Stimulated activated naive CD8-positive, alpha-beta T cell treated with anti-CD3 and anti-CD28 coated beads, Interleukin-15, Interleukin-2, amounts not matched to agents 100 ng/mL and 50 ng/mL, for 24 hours (primary cell): ENCODE data around the gene ABCA4.

Experiments
- H3K27ac Mint-ChIP-seq: one replicate; pipeline ENCODE4 v1.8.0; 2021; ENCODE audit warnings: mild to moderate bottlenecking, mixed read lengths
- H3K27me3 Mint-ChIP-seq: one replicate; pipeline ENCODE4 v1.8.0; 2021; ENCODE audit warnings: mixed read lengths
- H3K36me3 Mint-ChIP-seq: one replicate; pipeline ENCODE4 v1.8.0; 2021; ENCODE audit warnings: low read depth, mixed read lengths
- H3K4me1 Mint-ChIP-seq: one replicate; pipeline ENCODE4 v1.8.0; 2021; ENCODE audit warnings: low read depth, mixed read lengths
- H3K4me3 Mint-ChIP-seq: one replicate; pipeline ENCODE4 v1.8.0; 2021; ENCODE audit warnings: mild to moderate bottlenecking, mixed read lengths
- H3K9me3 Mint-ChIP-seq: one replicate; pipeline ENCODE4 v1.8.0; 2021; ENCODE audit warnings: mixed read lengths

Gene ABCA4

DNA sequence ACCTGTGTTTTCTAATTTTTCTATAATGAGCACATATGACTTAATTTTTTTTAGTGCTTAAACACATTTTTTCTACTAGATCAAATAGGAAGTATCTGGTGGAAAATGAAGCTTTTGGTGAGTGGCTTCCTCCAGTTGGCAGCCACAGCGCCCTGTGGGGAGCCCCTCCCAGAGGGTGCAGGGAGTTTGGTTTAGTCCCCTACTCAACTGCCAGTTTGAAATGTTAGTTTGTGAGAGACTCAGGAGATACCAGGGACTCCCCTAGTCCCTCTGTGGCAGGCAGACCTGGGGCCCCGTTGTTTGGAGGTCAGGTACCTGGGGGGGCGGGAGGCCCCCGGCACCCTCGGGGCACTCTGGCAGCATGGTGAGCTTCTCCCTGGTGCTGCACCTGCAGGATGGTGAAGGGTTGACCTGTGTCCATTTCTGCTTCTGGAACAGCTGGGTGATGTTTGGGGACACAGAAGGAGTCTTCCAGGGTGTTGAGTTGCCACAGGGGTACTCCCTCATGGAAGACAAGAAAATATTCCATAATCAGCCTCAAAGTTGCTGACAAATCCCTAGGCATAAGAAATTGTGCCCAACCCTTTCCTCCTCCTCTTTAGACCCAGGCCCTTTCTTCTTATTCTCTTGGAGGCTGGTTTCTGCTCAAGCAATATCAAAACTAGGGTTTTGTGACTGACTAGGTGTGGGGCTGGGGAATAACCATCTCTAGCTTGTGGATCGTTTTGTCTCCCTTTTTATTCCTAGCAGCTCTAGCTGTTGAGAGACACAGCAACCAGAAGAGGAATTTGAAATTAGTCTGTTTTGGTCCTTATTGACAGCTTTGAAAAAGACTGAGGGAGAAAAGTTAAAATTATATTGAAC is 91.6 kb downstream of the ABCA4 start:
- Mint-ChIP-seq H3K36me3 (no peaks in the 10 kb centered on the region), H3K9me3 (no peaks in the 10 kb centered on the region), H3K4me3 (no peak overlapping the region), H3K4me1 (no peaks in the 10 kb centered on the region), H3K27ac (no peak overlapping the region), H3K27me3 (no peaks in the 10 kb centered on the region)

DNA sequence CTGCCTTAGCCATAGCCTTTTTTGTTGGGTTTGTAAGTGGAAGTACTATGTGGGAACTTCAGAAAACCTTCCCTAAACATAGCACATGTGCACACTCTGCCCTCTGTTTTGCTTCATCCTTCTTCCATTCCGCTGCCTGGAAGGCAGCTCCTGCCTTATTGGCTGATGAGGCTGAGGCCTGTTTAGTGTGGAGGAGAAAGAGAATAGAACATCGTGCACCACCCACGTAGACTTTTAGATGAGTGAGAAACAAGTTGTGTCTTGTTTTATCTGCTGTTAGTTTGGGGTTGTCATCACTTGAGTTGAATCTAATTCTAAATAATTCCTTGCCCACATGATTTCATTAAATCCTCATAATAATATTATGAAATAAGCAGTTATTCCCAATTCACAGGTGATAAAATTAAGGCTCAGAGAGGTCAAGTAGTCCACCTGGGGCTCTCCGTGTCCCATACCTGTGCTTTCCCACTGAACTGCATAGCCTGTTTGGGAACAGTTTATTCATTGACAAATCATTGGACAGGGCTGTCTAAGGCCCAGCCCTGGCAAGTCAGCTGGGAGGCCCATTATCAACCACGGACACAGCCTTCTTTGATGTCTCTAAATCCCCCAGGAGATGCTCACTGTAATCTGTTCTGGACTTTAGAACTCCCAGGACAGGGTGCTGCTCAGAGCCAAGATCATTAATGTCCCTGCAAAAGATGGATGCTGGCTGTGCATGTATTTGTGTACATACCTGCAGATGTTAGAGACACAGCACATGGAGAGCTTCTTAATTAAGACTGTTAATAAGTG is 93.0 kb downstream of the ABCA4 start:
- no peaks in the 10 kb centered on the region for H3K27me3 Mint-ChIP-seq
- H3K36me3 Mint-ChIP-seq: no peaks in the 10 kb centered on the region
- H3K4me3 Mint-ChIP-seq: no peak overlapping the region
- no peak overlapping the region for H3K27ac Mint-ChIP-seq
- H3K9me3 Mint-ChIP-seq: no peaks in the 10 kb centered on the region
- H3K4me1 Mint-ChIP-seq: no peaks in the 10 kb centered on the region

DNA sequence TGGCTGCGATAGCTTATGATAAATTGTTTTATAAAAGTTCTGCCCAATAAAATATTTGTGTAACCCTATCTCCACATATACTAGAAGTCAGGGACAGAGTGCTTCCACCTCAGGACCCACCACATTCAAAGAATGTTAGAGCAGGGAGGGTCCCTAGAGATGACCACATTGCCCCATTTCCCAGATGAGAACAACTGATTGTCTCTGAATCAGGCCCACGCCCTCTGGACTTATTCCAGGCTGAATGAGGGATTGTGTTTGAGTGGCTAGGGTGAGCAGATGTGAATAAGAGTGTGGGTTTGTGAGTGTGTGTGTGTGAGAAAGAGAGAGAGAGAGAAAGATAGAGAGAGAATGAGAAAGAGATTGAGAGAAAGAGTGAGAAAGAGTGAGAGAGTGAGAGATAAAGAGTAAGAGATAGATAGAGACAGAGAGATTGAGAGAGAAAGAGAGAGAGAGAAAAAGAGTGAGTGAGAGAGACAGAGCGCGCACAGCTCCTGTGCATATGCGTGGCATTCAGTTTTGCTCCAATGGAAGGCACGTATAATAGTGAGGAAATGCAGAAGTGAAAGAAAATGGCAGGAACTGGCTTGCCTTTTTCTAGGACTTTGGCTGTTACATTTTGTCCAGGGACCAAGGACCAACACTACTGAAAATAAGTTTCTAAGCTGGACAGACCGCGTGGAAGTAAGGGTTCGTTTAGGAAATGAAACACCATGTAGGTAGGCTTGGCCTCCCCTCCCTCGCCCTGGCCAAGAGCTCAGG is 94.1 kb downstream of the ABCA4 start:
- Mint-ChIP-seq H3K9me3 (no peaks in the 10 kb centered on the region), H3K4me3 (no peak overlapping the region), H3K27ac (no peak overlapping the region), H3K36me3 (no peaks in the 10 kb centered on the region), H3K27me3 (no peaks in the 10 kb centered on the region), H3K4me1 (no peaks in the 10 kb centered on the region)

DNA sequence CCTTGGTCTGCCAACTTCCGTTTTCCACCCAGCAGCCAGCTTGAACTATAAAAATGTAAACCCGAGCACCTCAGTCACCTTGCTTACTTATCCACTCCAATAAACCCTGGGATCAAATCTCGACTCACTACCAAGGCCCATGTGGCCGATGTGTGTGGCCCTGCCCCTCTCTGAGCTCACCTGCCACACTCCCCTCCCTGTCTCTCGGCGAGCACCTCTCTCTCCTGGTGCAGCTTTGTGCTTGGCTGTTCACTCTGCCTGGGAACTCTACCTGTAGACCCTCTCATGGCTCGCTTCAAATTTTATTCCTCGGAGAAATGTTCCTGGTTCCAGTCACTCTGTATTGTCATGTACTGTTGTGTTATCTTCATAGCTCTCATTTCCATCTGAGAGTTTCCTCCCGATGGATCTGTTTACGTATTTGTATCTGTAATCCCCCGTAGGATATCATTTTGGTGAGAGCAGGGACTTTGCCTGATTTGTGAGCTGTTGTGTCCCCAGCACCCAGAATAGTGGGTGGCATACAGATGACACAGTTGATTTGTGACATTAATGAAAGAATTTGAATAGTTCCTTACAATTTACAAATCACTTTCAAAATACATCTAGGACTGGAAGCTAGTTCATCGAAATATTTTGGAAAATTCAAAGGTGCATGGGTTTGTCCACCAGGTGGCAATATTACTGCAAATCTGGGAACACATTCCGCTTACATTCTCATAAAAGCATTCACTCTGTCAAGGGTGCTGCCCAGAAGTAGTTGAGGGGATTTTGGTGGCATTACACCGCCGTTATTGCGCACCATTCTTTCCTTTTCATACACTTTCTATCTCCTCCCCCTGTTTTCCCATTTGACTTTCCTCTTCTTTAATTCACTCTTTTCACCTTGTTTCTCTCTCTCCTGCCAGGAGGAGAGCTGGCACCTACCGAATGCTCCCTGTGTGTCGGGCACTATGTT is 95.3 kb downstream of the ABCA4 start:
- Mint-ChIP-seq H3K4me1 (no peaks in the 10 kb centered on the region), H3K9me3 (no peaks in the 10 kb centered on the region), H3K27ac (no peak overlapping the region), H3K4me3 (no peak overlapping the region), H3K36me3 (no peaks in the 10 kb centered on the region), H3K27me3 (no peaks in the 10 kb centered on the region)

DNA sequence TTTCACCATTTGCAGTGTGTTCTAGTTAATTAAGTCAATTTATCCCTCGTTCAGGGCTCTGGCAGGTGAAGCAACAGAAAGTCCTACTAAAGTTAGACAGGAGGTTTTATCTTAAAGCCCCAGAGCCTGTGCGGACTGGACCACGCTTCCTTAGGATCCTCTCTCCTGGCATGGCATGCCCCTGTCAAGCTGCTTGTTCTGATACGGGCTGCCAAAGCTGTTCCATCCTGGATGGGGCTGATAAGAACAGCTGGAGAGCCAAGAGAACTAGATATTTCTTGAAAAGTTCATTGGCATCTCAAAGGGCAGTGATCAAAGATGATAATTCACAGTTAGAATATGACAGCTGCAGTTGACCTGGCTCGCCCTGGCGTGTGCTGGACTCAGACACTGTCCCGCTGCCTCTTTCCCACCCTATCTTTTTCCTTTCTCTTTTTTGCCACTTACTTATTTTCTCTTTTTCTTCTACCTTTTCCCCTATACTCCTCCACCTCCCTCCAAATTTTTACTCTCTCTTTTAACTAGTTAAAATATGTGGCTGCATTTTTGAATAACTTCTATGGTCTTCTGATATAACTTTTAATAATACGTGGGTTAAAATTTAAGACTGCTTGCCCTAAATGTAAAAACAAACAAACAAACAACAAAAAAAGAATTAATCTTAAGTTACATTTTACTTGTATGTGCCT is 96.7 kb downstream of the ABCA4 start:
- Mint-ChIP-seq H3K9me3 (no peaks in the 10 kb centered on the region), H3K36me3 (no peaks in the 10 kb centered on the region), H3K4me1 (no peaks in the 10 kb centered on the region), H3K27me3 (no peaks in the 10 kb centered on the region), H3K4me3 (no peak overlapping the region), H3K27ac (no peak overlapping the region)

DNA sequence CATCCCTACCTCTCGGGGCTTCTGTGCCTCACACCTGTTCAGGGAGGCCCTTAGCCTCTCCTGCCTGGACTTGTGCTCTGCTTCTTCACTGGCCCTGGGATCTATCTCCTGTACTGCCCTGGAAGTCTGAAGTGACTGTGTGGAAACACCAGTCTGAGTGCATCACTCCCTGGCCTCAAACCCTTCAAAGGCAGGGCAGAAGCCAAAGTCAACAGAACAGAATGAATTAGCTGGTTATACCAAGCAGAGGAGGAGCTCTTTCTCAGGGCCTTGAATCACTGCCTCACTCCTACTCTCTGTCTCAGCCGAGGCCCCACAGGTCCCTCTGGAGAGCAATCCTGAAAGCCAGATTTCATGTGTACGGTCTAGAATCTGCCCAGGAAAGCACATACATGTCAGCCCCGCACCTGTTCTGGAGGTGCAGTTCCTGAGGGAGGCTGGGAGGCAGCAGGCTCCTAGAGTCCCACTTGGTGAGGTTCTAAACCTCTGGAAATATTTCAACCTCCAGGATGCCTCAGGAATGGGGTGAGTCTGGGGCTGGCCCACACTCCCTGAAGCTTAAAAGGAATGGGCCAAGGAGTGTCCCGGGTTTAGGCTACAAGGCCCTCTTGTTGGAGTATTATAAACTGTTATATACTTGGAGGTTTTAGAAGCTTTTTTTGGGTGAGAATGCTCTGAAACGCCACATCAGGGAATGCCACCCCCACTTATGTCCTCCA is 98.3 kb downstream of the ABCA4 start:
- no peaks in the 10 kb centered on the region for H3K36me3 Mint-ChIP-seq
- no peaks in the 10 kb centered on the region for H3K27me3 Mint-ChIP-seq
- H3K27ac Mint-ChIP-seq: no peak overlapping the region
- no peaks in the 10 kb centered on the region for H3K9me3 Mint-ChIP-seq
- H3K4me3 Mint-ChIP-seq: no peak overlapping the region
- peaks cover under 1% of the 10 kb centered on the region for H3K4me1 Mint-ChIP-seq

DNA sequence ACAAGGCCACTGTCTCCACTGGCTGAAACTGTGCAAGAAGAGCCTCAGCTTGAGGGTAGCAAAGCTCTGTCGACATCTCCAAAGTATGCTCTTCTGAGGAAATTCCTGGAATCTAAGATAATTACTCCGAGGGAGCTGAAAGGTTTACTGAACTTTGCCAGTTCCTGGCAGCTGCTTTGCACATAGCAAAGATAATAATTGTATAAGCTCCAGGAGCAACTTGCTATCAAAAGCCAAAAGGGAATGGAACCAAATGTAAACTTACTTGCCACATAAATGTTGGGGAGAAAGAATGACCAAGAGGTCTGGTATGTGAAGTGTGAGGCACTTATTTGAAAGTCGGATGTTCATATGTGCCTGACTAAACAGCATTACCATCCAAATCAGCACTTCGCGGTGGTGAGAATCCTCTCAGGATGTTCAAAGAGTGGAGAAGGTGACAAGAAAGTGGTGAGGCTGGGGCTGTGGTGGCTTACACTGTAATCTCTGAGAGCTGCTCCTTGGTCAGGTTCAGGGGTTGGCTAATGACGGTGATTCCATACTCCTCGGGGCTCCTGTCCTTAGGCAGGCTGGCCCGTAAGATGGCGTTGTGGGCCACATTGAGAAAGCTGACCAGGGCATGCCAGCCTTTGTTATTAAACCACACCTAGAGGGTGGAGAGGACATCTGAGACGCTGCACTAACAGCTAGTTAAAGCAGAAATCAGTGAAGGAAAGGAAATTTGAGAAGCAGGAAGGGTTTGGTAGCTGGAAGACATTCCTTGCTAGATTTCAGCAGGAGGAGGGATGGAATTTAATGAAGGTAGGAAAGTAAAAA is 100.0 kb downstream of the ABCA4 start:
- Mint-ChIP-seq H3K27ac (no peak overlapping the region), H3K4me3 (no peak overlapping the region), H3K9me3 (no peaks in the 10 kb centered on the region), H3K27me3 (no peaks in the 10 kb centered on the region), H3K4me1 (peaks cover 5% of the 10 kb centered on the region), H3K36me3 (no peaks in the 10 kb centered on the region)

DNA sequence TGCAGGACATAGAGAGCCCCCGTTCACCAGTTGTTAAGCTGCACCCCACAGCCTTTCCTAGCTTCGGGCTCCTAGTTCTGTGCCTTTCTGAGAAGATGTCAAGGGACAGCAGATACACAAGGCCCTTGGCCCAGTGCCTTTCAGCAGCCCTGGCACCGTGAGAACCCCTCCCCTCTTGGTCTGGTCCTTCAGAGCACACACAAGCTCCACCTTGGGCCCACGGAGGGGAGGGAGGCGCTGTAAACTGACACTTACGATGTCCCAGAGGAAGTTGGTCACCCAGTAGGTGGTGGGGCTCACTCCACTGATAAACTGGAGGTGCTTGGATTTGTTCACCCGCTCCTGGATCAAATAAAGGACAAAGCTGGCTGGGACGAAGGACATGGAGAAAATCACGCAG is 101.6 kb downstream of the ABCA4 start:
- Mint-ChIP-seq H3K4me1 (peaks cover 5% of the 10 kb centered on the region), H3K27me3 (no peaks in the 10 kb centered on the region), H3K4me3 (no peak overlapping the region), H3K27ac (no peak overlapping the region), H3K9me3 (no peaks in the 10 kb centered on the region), H3K36me3 (no peaks in the 10 kb centered on the region)

DNA sequence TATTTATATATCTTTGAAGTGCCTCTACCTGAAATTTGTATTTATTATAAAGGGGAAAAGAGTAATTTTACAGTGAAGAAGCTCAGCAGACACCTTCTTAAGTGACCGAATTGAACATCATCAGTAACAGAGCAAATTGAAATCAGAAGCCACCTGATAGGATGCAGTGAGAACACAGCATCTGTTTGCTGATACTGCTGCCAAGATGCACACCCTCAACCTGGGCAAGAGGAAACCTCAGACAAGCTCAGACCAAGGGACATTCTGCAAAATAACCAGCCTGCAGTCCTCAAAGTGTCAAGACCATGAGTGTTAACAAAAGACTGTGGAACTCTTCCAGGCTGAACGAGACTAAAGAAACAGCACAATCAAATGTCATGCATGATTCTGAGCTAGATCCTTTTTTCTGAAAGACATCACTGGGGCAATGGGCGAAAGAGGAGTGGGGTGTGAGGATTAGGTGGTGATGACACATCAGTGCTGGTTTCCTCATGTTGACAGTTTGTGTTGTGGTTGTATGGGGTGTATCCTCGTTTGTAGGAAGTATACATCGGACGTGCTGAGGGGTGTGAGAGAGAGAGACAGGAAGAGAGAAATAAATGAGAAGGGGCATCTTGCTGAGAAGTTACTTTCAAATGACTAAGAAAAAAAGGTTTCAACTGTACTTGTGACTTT is 103.7 kb downstream of the ABCA4 start:
- Mint-ChIP-seq H3K4me3 (no peak overlapping the region), H3K4me1 (peaks cover 5% of the 10 kb centered on the region)

DNA sequence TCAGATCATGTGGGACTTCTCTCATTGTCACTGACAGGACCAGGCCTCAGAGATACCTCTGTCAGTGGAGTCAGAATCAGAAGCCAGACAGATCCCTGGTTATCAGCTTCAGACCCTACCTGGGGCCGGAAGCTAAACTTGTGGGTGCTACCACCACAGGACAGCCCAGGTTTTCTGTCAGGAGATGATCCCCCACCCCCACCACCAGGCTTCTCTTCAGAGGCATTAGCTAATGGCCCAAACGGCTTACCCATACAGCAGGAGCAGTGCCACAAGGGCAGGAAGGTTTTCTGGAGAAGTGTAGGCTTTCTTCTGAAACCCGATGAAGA is 105.5 kb downstream of the ABCA4 start:
- H3K27ac Mint-ChIP-seq: no peak overlapping the region
- no peak overlapping the region for H3K4me3 Mint-ChIP-seq
- H3K4me1 Mint-ChIP-seq: peaks cover 5% of the 10 kb centered on the region
- no peaks in the 10 kb centered on the region for H3K36me3 Mint-ChIP-seq
- no peaks in the 10 kb centered on the region for H3K27me3 Mint-ChIP-seq
- no peaks in the 10 kb centered on the region for H3K9me3 Mint-ChIP-seq

More for the DNA sequence above, 103.7 kb downstream of the ABCA4 start:
- Mint-ChIP-seq H3K27me3 (no peaks in the 10 kb centered on the region), H3K27ac (no peak overlapping the region), H3K36me3 (no peaks in the 10 kb centered on the region), H3K9me3 (no peaks in the 10 kb centered on the region)

DNA sequence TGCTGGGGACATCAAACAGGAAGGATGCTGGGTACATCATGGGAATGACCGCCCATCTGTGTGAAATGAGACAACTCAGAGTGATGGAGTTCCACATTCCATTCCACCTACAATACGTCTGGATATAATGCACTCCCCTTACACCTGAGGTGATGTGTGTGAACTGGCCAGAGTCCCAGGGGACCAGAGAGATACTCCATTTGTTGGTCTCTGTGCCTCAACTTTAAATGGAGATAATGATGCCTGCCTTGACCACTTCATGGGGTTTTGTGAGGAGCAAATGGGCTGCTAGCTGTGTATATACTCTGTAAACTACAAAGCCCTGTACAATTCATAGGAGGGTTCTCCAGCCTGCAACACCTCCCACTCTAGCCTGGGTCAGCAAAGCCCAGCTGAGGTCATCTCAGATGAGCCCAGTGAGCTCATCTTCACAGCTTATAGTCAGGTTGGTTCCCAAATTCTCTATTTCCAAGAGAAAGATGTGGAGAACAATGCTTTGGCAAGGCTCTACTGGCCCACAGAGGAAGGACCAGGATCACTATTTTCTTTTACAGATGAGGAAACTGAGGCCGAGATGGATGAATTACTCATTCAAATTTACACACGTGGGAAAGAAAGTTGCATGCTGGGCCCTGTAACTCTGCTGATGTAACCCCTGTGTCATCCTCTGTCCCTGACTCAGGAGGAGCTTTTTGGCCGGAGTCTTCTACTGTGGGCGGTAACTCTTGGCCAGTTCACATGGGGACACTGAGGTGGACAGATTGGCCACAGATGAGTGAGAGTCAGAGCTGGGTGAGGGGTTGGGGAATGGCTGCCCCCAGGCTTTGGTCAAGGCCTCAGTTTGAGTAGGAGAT is 106.1 kb downstream of the ABCA4 start:
- Mint-ChIP-seq H3K27ac (no peak overlapping the region), H3K9me3 (no peaks in the 10 kb centered on the region), H3K27me3 (no peaks in the 10 kb centered on the region), H3K4me1 (peaks cover 5% of the 10 kb centered on the region), H3K4me3 (no peak overlapping the region), H3K36me3 (no peaks in the 10 kb centered on the region)

DNA sequence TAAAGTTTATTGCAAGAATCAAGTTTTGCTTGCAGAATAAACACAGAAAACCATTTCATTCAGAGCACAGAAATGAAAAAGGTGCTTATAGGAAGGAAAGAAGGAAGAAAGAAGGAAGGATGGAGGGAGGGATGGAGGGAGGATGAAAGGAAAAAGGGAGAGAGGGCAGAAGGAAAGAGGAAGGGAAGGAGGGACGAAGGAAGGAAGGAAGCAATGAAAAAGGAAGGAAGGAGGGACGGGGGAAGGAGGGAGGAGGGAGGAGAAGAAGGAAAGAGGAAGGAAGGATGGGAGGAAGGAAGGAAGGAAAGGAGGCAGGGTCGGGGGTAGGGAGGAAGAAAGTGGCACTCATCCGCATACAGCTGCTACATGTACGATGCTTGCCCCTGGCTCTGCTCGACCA is 106.9 kb downstream of the ABCA4 start:
- Mint-ChIP-seq H3K36me3 (no peaks in the 10 kb centered on the region), H3K4me1 (peaks cover 5% of the 10 kb centered on the region), H3K27ac (no peak overlapping the region), H3K9me3 (no peaks in the 10 kb centered on the region), H3K4me3 (no peak overlapping the region), H3K27me3 (no peaks in the 10 kb centered on the region)
